HepG2 (cell line): ENCODE data around the gene TJP3. TPM values are rescaled to one million over a fixed set of nuclear protein-coding genes. Genes with fewer than 3 reads are reported as not detected.

Source experiments
- CSRNP2 ChIP-seq: sonication (generic); formaldehyde crosslinking; conservative IDR thresholded peaks from 2 replicates; pipeline ENCODE4 v1.8.0; 2022; ENCODE audit warnings: low read depth, missing genetic modification reagents
- GZF1 ChIP-seq: sonication (generic); formaldehyde crosslinking; IDR thresholded peaks from 2 replicates; pipeline ENCODE4 v1.5.1; 2020; ENCODE audit warnings: mild to moderate bottlenecking, missing genetic modification reagents
- HNRNPH1 ChIP-seq: fragments of 200-400 bp; formaldehyde crosslinking; optimal IDR thresholded peaks from 2 replicates; pipeline ENCODE3; 2017; ENCODE audit warnings: mild to moderate bottlenecking, low read depth, low read length
- KDM1A ChIP-seq: IDR thresholded peaks from 2 replicates; pipeline ENCODE4 v1.6.1; 2016; ENCODE audit warnings: missing compliant biosample characterization
- NFATC3 ChIP-seq: sonication (generic); formaldehyde crosslinking; IDR thresholded peaks from 2 replicates; pipeline ENCODE4 v1.5.1; 2020; ENCODE audit warnings: mild to moderate bottlenecking, missing genetic modification reagents
- NFYB ChIP-seq: sonication (generic); formaldehyde crosslinking; IDR thresholded peaks from 2 replicates; pipeline ENCODE4 v1.4.0; 2020; ENCODE audit warnings: missing genetic modification reagents
- PLRG1 ChIP-seq: fragments of 450-650 bp; conservative IDR thresholded peaks from 2 replicates; pipeline ENCODE4 v1.6.1; 2016
- REST ChIP-seq, 2 experiments: IDR thresholded peaks; 2 replicates each; pipeline ENCODE4 v1.6.1; 2011 to 2012; ENCODE audit warnings: low read length in 2 of 2, borderline replicate concordance in 1 of 2, low read depth in 1 of 2, mild to moderate bottlenecking in 1 of 2, moderate library complexity in 1 of 2
- TFE3 ChIP-seq: IDR thresholded peaks from 2 replicates; pipeline ENCODE4 v1.6.1; 2016
- ZFP91 ChIP-seq: sonication (generic); formaldehyde crosslinking; IDR thresholded peaks from 2 replicates; pipeline ENCODE4 v1.9.0; 2022; ENCODE audit warnings: missing genetic modification reagents, mild to moderate bottlenecking, borderline replicate concordance
- ZNF20 ChIP-seq: sonication (generic); formaldehyde crosslinking; IDR thresholded peaks from 2 replicates; pipeline ENCODE4 v1.4.0; 2020; ENCODE audit warnings: mild to moderate bottlenecking, moderate library complexity, missing genetic modification reagents
- ZNF335 ChIP-seq: sonication (generic); formaldehyde crosslinking; IDR thresholded peaks from 2 replicates; pipeline ENCODE4 v1.4.0; 2020; ENCODE audit warnings: missing genetic modification reagents
- ZNF512B ChIP-seq: sonication (generic); formaldehyde crosslinking; IDR thresholded peaks from 2 replicates; pipeline ENCODE4 v1.5.1; 2020; ENCODE audit warnings: missing genetic modification reagents, mild to moderate bottlenecking, borderline replicate concordance
- ZNF598 ChIP-seq: sonication (generic); formaldehyde crosslinking; IDR thresholded peaks from 2 replicates; pipeline ENCODE4 v1.5.1; 2020; ENCODE audit warnings: mild to moderate bottlenecking, missing genetic modification reagents, borderline replicate concordance
- ZNF607 ChIP-seq: sonication (generic); formaldehyde crosslinking; IDR thresholded peaks from 2 replicates; pipeline ENCODE4 v1.5.1; 2020; ENCODE audit warnings: missing genetic modification reagents, mild to moderate bottlenecking, borderline replicate concordance
- ZNF768 ChIP-seq: sonication (generic); formaldehyde crosslinking; IDR thresholded peaks from 2 replicates; pipeline ENCODE4 v1.4.0; 2020; ENCODE audit warnings: missing genetic modification reagents
- ZSCAN9 ChIP-seq: IDR thresholded peaks from 2 replicates; pipeline ENCODE4 v1.6.1; 2016; ENCODE audit warnings: borderline replicate concordance
- polyA plus RNA-seq, 8 experiments: library from polyadenylated mRNA; depleted of rRNA in 3 of 8; stranded (reverse) in 7 of 8; unstranded in 1 of 8; fragments of >200 nt; fragmentation: Illumina TruSeq in 4 of 8; extraction: Trizol in 4 of 8; gene quantifications; 2 replicates each; pipeline versions ENCODE4 v1.2.1 to v1.2.3, GENCODE V29; 2011 to 2016; ENCODE audit warnings: low read depth in 4 of 8, missing spikeins in 1 of 8, mixed read lengths in 1 of 8; ENCODE audit not compliant: insufficient read depth in 1 of 8
- total RNA-seq, 5 experiments: library from RNA; depleted of rRNA; stranded (reverse); fragments of >200 nt; fragmentation: Illumina TruSeq; extraction: Trizol; gene quantifications; 2 replicates each; pipeline ENCODE4 v1.2.3, GENCODE V29; 2016; ENCODE audit warnings: low read depth in 1 of 5

Gene TJP3
- total and polyA plus RNA-seq, 2 of the 13 experiments (the other 11 are each of a cell fraction or from before 2014, with no cell fraction given): 2.3 to 21.5 TPM

- TF ChIP-seq REST (IDR thresholded peaks at IDR 0.05; ENCODE audit: borderline replicate concordance in 1 of 2, low read depth in 1 of 2, low read length in 2 of 2) (no peak), PLRG1 (no peak), GZF1 (no peak), ZNF512B (CRISPR knock-in tag) (no peak), ZFP91 (CRISPR knock-in tag) (peak; percentile 66; the same call in 1 of the 2 replicates), ZNF607 (CRISPR knock-in tag) (peak; percentile 85), ZSCAN9 (CRISPR knock-in tag) (0 out of 2 replicates have a peak, but pooled peaks have one; percentile 28), CSRNP2 (CRISPR knock-in tag) (no peak), KDM1A (CRISPR knock-in tag) (no peak), NFYB (CRISPR knock-in tag) (no peak), ZNF335 (CRISPR knock-in tag) (peak; percentile 91), NFATC3 (CRISPR knock-in tag) (no peak), TFE3 (no peak; the same call in 1 of the 2 replicates), HNRNPH1 (no peak), ZNF598 (CRISPR knock-in tag) (peak; percentile 39; the same call in 1 of the 2 replicates), ZNF20 (CRISPR knock-in tag) (no peak), ZNF768 (CRISPR knock-in tag) (peak; percentile 53; the same call in 1 of the 2 replicates)
Observed at GRCh38 chr19:3762501-3763459, 54.6 kb downstream of the TJP3 start, which contains the start of gene MRPL54 (continued).
